Measurements from ENCODE around the gene OR1A2.

- TF ChIP-seq REST (IDR thresholded peaks at IDR 0.05; ENCODE audit: insufficient read depth in 1 of 2, low read depth in 2 of 2, low read length in 2 of 2): no peak
- no peak for TF ChIP-seq FOXP2 (optimal IDR thresholded peaks at IDR 0.05; ENCODE audit: borderline replicate concordance, extremely low read depth, extremely low read length, insufficient read depth)
- TF ChIP-seq POLR2AphosphoS5 (IDR thresholded peaks at IDR 0.05; ENCODE audit: low read depth, low read length): no peak
- TF ChIP-seq SIN3A (IDR thresholded peaks at IDR 0.05; ENCODE audit: borderline replicate concordance, insufficient read depth, low read length): no peak
Observed at GRCh38 chr17:3213001-3213400, 15.7 kb downstream of the OR1A2 start.
